Measurements from ENCODE around the gene PPP2R5D.
"Not testable (repeated sequence)": the region's sequence is repeated elsewhere in the genome, so short reads cannot be mapped to it uniquely, and the experiment has no call there.

The PPP2R5D gene

GRCh38 chr6:42996513-42996912, 12.1 kb downstream of the PPP2R5D start:
- DNase-seq = no peak

GRCh38 chr6:42998205-42998604, 13.8 kb downstream of the PPP2R5D start:
- DNase-seq = not testable (repeated sequence)

GRCh38 chr6:43001843-43002242, 17.5 kb downstream of the PPP2R5D start:
- no peak for DNase-seq

GRCh38 chr6:43005844-43006243, 21.5 kb downstream of the PPP2R5D start:
- DNase-seq = no peak

- DNase-seq = no peak
Measured at GRCh38 chr6:43006251-43006650, 21.9 kb downstream of the PPP2R5D start.

- no peak for DNase-seq
Measured at GRCh38 chr6:43007126-43007525, 22.8 kb downstream of the PPP2R5D start.

- DNase-seq = peak; percentile 6
Measured at GRCh38 chr6:43009124-43009523, 24.8 kb downstream of the PPP2R5D start.

- DNase-seq = no peak
Measured at GRCh38 chr6:43011207-43011606, 26.8 kb downstream of the PPP2R5D start.

GRCh38 chr6:43012364-43012763, 28.0 kb downstream of the PPP2R5D start:
- no peak for DNase-seq

GRCh38 chr6:43013097-43013842, 28.9 kb downstream of the PPP2R5D start:
- no peak for DNase-seq

GRCh38 chr6:43013843-43014433, 29.6 kb downstream of the PPP2R5D start, which contains the start of the genes KLHDC3 and MEA1:
Gene KLHDC3, plus strand, starts transcription at chr6:43014249. Its CDS starts 2,944 bp downstream, at chr6:43017193.
Gene MEA1, minus strand, starts transcription at chr6:43013946. Its CDS starts 133 bp downstream, at chr6:43013813.
- DNase-seq = peak; percentile 90

- no peak for DNase-seq
Measured at GRCh38 chr6:43014434-43014909, 30.1 kb downstream of the PPP2R5D start.

GRCh38 chr6:43016176-43016942, 32.0 kb downstream of the PPP2R5D start:
- DNase-seq = no peak

GRCh38 chr6:43016943-43017334, 32.6 kb downstream of the PPP2R5D start:
- no peak for DNase-seq

- no peak for DNase-seq
Measured at GRCh38 chr6:43019152-43019551, 34.8 kb downstream of the PPP2R5D start.

- DNase-seq = no peak
Measured at GRCh38 chr6:43020052-43020705, 35.8 kb downstream of the PPP2R5D start.

- no peak for DNase-seq
Measured at GRCh38 chr6:43020847-43021246, 36.5 kb downstream of the PPP2R5D start.

- peak; percentile 8 for DNase-seq
Measured at GRCh38 chr6:43021270-43022047, 37.1 kb downstream of the PPP2R5D start, which contains the start of gene RRP36. Gene RRP36, plus strand, starts transcription at chr6:43021623. Its CDS starts 32 bp downstream, at chr6:43021655.

GRCh38 chr6:43024436-43024835, 40.1 kb downstream of the PPP2R5D start:
- DNase-seq = no peak

GRCh38 chr6:43026365-43026764, 42.0 kb downstream of the PPP2R5D start:
- no peak for DNase-seq

- DNase-seq = no peak
Measured at GRCh38 chr6:43029120-43029519, 44.8 kb downstream of the PPP2R5D start.

GRCh38 chr6:43032326-43032725, 48.0 kb downstream of the PPP2R5D start:
- no peak for DNase-seq

All from NCI-H2107 (cell line).